ENCODE measurements around the gene STK25. TPM values are rescaled to one million over a fixed set of nuclear protein-coding genes. Genes with fewer than 3 reads are reported as not detected.

The STK25 gene
- total RNA-seq, 2 donors from 2014 or later = 92.5 to 103 TPM

GRCh38 chr2:241498115-241499070 is 10.0 kb downstream of the STK25 start:
- no peak for DNase-seq (ENCODE audit: low spot score)
- intact Hi-C loops (cut with DNase I) = no loop called here

- DNase-seq (ENCODE audit: low spot score) = no peak
- intact Hi-C loops (cut with DNase I) = no loop called here
Observed at GRCh38 chr2:241496904-241497877, 11.2 kb downstream of the STK25 start.

GRCh38 chr2:241496003-241496707 is 12.2 kb downstream of the STK25 start:
- intact Hi-C loops (cut with DNase I) = no loop called here
- DNase-seq (ENCODE audit: low spot score) = no peak

DNA sequence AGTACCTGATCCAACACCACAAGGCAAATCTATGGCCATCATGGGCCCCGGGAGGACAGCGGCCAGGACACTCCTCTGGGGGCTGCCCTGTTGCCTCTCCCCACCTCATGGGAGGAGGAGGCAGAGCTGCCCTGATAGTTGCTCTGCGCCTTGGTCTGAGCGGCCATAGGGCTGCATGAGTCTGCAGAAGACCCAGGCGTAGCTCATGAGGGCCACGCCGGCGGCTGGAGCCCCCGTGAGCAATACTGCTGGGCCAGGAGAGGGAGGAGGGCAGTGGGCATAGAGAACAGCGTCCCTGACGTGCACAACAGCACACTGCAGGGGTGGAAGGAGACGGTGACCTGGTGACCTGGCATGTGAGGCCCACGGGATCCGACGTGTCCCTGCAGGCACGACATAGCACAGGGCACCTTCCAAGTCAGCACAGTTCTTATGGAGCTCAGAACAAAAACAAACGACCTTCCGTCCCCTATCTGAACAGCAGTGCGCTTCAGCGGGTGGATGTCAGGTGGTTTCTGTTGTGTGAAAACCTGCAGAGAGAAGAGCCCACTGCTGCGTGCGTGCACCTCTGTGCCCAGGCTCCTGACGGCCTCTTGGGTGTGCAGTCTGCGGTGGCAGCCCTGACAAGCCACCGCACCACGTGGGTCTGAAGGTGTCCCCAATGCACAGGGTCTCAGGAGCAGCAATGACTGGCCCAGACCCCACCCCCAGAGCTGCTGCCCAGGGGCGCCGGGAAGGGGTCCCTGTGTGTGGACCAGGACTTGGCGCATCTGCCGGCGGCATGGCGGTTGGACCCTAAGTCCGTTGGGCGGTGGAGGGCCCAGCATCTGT is 13.0 kb downstream of the STK25 start:
- intact Hi-C loops (cut with DNase I) = no loop called here
- DNase-seq (ENCODE audit: low spot score) = no peak

- intact Hi-C loops (cut with DNase I) = no loop called here
- no peak for DNase-seq (ENCODE audit: low spot score)
Observed at GRCh38 chr2:241494311-241494908, 14.0 kb downstream of the STK25 start.

DNA sequence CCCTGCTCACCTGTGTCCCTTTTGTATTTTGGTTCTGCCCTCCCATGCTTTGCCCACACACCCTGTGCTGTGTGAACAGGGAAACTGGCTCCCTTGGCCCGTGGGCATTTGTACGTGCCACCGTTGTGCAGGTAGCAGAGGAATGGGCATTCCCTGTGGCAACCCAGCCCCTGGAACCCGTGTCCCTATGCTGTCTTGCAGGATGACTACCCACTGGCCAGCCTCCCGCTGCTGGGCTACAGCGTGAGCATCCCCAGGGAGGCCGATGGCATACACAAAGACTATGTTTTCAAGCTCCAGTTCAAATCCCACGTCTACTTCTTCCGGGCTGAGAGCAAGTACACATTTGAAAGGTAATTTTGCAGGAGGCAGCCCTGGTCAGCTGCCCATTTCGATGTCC is 15.3 kb downstream of the STK25 start:
- intact Hi-C loops (cut with DNase I) = no loop called here

GRCh38 chr2:241492174-241492565 is 16.2 kb downstream of the STK25 start:
- intact Hi-C loops (cut with DNase I) = no loop called here
- no peak for DNase-seq (ENCODE audit: low spot score)

More for the DNA sequence above, 15.3 kb downstream of the STK25 start:
- no peak for DNase-seq (ENCODE audit: low spot score)

DNA sequence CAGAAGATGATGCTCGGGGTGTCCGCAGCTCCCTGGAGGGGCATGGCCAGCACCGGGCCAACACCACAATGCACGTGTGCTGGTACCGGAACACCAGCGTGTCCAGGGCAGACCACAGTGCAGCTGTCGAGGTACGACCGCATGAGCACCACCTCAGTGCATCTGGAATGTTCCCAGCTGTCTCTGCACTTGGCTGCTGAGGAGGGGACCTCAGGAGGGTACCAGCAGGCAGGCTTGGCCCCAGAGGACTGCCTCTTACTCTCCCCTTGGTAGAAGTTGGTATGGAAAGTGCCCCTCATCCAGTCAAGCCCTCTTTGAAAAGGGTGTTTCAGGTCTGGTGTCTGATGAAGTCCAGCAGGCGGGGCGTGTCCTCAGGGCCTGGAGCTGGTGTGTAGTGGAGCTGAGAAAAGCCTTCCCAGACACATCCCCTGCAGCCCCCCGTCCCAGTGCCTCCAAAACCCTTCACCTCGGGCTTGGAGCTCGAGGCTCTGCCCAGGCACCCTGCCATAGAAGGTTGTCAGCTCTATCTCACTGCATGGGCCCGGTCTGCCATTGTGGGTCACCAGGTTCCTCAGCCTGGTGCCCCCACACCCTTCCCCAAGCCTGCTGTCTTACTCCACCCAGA is 16.7 kb downstream of the STK25 start:
- DNase-seq (ENCODE audit: low spot score) = no peak
- intact Hi-C loops (cut with DNase I) = no loop called here

- no peak for DNase-seq (ENCODE audit: low spot score)
- intact Hi-C loops (cut with DNase I) = no loop called here
Observed at GRCh38 chr2:241490825-241491506, 17.4 kb downstream of the STK25 start.

GRCh38 chr2:241489733-241490680 is 18.4 kb downstream of the STK25 start:
- no peak for DNase-seq (ENCODE audit: low spot score)
- intact Hi-C loops (cut with DNase I) = no loop called here

GRCh38 chr2:241489088-241489487 is 19.3 kb downstream of the STK25 start:
- intact Hi-C loops (cut with DNase I) = no loop called here

GRCh38 chr2:241485172-241485911 is 23.0 kb downstream of the STK25 start:
- intact Hi-C loops (cut with DNase I) = no loop called here
- no peak for DNase-seq (ENCODE audit: low spot score)

More at GRCh38 chr2:241489088-241489487, 19.3 kb downstream of the STK25 start:
- DNase-seq (ENCODE audit: low spot score) = no peak

- DNase-seq (ENCODE audit: low spot score) = no peak
- intact Hi-C loops (cut with DNase I) = no loop called here
Observed at GRCh38 chr2:241483305-241483704, 25.1 kb downstream of the STK25 start.

DNA sequence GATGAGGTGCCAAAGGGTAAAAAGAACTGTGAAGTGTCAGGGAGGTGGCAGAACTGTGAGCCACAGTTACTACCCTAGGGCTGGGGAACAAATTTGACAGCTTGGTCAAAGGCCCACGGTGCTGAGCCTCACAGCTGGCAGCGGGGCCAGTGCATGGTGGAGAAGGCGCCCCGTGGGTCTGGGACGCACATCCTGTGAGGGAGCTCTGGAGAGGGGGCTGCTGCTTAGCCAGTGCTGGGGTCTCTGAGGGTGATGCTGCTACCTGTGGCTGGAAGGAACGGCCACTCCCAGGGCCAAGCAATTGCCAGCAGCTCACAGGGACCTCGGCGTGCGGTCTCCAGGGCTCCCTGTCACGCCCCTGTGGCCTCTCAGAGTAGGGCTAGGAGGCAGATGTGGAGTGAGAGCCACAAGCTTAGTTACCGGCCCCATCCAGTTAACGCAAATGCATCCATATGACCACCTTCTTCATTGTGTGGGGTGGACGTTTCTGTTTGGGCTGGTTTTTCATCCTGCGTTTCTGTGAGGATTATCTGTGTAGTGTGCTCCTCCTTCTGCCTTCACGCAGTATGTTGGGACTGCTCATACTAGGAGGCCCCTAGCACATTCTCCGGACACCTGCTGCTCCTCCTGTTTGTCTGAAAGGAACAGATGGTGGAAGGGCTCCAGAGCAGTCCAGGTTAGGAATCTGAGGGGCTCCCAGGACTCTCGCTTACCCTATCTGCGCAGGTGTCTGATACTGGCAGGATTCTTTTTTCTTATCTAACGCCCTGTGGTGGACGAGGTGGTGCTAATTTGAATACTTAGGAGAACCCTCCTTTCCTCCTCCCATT is 26.0 kb downstream of the STK25 start:
- DNase-seq (ENCODE audit: low spot score) = no peak
- intact Hi-C loops (cut with DNase I) = no loop called here

DNA sequence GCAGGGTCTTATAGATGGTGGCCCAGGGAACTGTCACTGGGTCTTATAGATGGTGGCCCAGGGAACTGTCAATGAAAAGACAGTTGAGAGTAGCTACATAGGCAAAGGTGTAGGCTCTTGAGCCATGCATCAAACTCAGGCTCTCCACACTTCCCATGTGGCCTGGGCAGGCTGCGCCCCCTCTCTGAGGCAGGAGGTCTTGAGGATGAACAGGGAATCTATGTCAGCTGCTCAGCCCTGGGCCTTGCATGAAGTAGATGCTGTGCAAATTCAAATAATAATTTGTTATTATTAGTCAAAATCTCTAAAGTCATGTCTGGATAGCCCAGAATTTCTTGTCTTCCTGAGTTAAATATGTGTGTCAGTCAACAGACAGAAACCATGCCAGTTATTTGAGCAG is 26.7 kb downstream of the STK25 start:
- intact Hi-C loops (cut with DNase I) = no loop called here

More for the DNA sequence above, 26.7 kb downstream of the STK25 start:
- no peak for DNase-seq (ENCODE audit: low spot score)

All from posterior vena cava (tissue), 2 donors.